HG02870 (cell line): ENCODE measurements around the gene ALDH1A3.

Source experiments
- ATAC-seq: cut with Tn5 transposase; IDR thresholded peaks from one replicate; pipeline ENCODE4 v1.9.1; 2021; ENCODE audit warnings: mild to moderate bottlenecking, moderate library complexity; ENCODE audit not compliant: unreplicated experiment

Gene ALDH1A3

GRCh38 chr15:100900795-100901169 is 21.2 kb downstream of the ALDH1A3 start:
- no peak for ATAC-seq

GRCh38 chr15:100901296-100901695 is 21.7 kb downstream of the ALDH1A3 start:
- no peak for ATAC-seq

GRCh38 chr15:100901702-100902435 is 22.2 kb downstream of the ALDH1A3 start:
- ATAC-seq = no peak

- ATAC-seq = no peak
Measured at GRCh38 chr15:100902436-100903167, 23.0 kb downstream of the ALDH1A3 start.

- ATAC-seq = no peak
Measured at GRCh38 chr15:100903168-100903554, 23.5 kb downstream of the ALDH1A3 start.

- ATAC-seq = no peak
Measured at GRCh38 chr15:100905850-100906249, 26.2 kb downstream of the ALDH1A3 start.

- no peak for ATAC-seq
Measured at GRCh38 chr15:100908466-100908865, 28.8 kb downstream of the ALDH1A3 start.

- no peak for ATAC-seq
Measured at GRCh38 chr15:100909565-100909964, 29.9 kb downstream of the ALDH1A3 start.

- ATAC-seq = no peak
Measured at GRCh38 chr15:100909989-100910955, 30.6 kb downstream of the ALDH1A3 start.

- no peak for ATAC-seq
Measured at GRCh38 chr15:100911086-100911485, 31.5 kb downstream of the ALDH1A3 start.

- no peak for ATAC-seq
Measured at GRCh38 chr15:100913961-100914360, 34.3 kb downstream of the ALDH1A3 start.

- no peak for ATAC-seq
Measured at GRCh38 chr15:100914876-100915275, 35.2 kb downstream of the ALDH1A3 start.

GRCh38 chr15:100918034-100918689 is 38.5 kb downstream of the ALDH1A3 start:
- peak; percentile 50 for ATAC-seq

- ATAC-seq = no peak
Measured at GRCh38 chr15:100918690-100919480, 39.3 kb downstream of the ALDH1A3 start, which contains the start of gene LRRK1. Gene LRRK1, plus strand, starts transcription at chr15:100919357. Its CDS starts 5,276 bp downstream, at chr15:100924633.

GRCh38 chr15:100919481-100920405 is 40.1 kb downstream of the ALDH1A3 start:
- no peak for ATAC-seq

GRCh38 chr15:100920516-100921135 is 41.0 kb downstream of the ALDH1A3 start:
- ATAC-seq = peak; percentile 16

- no peak for ATAC-seq
Measured at GRCh38 chr15:100922192-100923040, 42.8 kb downstream of the ALDH1A3 start.
